ENCODE measurements around the gene SLC22A23.

SLC22A23 gene

DNA sequence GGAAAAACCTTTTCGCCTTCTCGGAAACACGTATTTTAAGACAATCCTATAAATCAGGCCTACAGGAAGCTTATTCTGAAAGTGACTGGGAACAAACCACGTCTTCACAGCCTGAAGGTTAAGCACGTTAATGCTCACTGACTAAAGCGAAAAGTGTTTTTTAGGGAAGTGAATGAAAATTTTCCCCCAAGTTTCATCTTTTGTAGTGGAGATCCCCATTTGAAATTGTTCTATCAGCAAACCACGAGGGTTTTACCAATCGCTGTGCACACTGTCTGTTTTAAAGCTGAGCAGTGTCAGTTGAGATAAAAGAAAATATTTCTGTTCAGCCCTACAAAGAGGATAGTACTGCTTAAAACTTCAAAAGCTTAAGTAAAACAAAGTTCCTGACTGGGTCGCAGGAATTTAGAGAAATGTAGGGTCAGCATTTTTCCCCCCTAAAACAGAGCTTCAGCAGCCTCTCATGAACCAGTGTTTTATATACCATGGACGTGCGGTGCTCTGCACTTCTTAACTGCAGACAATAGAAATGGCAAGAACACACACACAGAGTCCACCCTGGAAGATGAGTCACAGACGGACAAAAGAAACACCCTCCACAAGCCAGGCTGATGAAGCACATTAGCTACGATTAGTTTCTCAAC, 34.9 kb downstream of the SLC22A23 start:
- DNase-seq = no peak

DNA sequence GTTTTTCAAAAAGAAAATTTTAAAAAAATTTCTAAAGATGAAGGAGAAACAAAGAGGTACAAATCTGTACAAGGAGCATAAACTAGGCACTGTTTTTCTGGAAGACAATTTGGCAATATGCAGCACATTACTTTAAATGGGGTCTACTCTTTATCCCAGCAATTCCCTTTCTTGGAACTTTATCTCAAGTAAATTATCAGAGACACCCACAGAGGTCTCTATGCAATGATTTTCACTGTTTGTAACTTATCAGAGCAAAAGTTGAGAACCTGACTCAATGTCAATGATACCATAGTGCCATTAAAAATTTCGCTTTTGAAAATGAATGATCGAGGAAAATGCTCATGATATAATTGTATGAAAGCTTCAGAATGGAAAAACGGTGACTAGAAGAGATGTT, 35.7 kb downstream of the SLC22A23 start:
- DNase-seq = no peak

DNA sequence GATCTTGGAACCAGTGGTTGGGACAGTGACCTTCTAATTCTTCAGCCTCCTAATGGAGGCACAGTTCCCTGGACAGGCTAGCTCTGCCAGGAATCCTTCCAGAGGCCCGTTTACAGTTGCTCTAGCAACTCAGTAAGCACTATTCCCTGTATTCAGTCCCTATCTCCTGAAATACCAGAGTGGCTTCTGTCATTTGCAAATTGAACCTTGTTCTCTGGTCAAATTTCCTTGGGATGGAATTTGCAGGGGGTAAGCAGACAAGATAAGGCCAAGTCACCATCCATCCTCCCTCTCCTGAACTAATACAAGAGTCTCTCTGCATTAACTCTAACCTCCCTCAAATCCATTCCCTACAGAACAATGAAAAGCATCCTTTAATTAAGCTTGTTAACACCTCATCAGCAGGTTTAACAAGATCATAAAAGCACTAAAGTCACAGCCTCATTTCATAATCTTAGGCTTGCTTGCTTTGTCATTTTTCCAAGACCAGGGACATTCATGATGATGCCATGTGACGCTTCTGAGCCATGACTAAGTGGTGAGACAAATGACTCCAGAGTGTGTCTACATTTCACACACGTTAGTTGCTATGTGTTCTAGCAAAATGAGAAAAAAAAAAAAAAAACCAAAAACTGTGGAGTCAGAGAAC, 37.1 kb downstream of the SLC22A23 start:
- DNase-seq = no peak

DNA sequence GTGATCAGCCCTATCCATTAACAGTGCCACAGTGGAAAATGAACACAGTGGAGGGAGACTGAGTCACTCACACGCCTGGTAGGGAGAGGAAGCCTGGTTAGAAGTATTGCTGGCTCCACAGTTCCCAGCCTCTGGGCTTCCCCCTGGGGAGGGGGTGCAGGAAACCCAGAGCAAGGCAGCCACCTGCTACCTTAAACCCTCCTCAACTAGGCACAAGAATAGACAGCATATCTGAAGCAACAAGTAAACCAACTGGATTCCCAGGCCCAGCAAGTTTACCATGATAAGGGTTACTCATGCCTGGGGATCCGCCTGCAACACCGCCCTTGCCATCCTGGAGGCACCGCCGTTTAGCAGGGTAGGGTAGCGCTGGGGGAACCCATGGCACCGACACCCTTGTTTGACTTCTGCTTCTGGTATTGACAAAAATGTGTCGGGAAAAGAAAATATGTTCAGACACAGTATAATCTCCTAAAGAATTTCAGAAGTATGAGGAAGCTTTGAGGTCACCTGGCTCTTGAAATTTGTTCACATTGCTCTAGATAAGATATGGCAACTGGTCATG, 38.3 kb downstream of the SLC22A23 start:
- DNase-seq = no peak

DNA sequence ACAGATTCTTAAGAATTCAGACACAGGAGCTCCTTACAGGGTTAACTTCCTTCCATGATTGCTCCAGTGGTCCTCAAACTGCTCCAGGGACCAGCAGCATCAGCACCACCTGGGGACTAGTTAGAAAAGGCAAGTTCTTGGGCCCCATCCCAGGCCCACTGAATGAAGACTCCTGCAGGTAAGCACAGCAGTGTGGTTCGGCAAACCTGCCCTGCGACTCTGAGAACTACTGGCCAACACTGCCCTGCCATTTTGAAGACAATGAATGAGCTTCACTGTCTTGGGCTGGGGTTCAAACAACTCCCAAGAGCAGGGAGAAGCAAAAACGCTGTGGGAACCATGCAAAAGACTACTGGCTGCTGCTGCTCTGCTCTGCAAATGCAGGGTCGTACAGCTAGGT, 39.4 kb downstream of the SLC22A23 start:
- no peak for DNase-seq

DNA sequence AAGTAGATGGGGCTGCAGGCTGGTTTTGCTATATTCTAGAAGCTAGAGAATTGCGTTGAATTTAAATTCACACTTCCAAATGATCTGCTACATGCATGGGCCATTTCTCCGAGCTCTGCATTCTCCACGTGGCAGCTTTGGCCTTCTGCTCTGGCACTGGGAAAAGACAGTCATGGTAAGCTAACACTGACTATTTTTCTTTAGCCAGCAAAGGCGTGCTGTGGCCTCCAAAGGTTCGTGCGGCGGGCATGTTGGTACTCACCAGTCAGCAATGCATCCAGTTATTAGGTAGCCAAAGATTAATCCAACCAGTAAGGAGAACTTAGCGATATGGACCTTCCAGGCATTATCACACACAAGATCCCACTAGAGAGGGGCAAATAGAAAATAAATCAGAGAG, 41.4 kb downstream of the SLC22A23 start:
- no peak for DNase-seq

DNA sequence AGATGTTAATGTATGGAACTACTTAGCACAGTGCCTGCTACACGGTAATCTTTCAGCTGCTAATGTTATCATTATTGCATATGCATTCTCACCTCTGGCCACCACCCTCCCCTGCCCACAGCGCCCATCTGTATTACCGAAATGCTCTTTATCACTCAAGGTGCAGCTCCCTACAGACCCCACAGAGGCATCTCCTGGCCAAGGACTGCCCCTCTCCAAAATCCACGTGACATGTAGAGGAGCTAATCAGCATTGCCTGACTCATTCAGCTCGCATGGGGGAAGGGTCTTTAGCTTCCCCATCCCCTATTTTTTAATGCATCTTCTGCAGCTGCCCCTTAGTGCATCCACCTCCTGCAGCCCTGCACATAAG, 41.8 kb downstream of the SLC22A23 start:
- no peak for DNase-seq

DNA sequence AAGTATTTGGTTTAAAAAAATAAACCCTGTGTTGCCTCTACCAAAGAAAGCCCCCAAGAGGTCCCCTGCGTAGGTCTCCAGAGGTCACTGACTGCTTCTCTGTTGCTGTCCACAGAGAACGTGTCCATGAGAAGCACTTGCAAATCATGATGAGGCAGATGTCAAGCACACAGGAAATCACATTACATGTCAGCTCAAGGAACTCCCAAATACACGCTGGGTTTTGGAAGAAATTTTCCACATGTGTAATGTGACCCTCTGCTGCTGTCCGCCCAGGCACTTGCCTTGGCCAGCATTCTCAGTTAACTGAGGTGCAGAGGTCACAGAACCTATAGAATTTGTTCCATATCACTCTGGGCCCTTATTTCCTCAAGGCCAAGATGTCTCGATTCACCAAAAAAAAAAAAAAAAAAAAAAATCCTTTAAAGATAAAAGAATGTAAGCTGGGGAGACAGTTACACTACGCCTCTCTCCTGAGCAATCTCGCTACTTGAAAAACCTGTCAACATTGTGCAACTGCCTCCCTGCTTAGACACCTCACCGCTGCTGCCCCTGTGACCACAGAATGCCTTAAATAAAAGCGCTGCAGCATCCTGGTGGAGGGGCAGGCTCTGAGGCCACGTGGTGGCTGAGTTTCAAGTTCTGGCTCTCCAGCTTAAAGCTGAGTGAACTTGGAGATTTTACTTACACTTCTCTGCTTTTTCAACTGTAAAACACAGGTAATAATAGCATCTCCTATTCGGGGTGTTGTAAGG, 42.3 kb downstream of the SLC22A23 start:
- DNase-seq = no peak

DNA sequence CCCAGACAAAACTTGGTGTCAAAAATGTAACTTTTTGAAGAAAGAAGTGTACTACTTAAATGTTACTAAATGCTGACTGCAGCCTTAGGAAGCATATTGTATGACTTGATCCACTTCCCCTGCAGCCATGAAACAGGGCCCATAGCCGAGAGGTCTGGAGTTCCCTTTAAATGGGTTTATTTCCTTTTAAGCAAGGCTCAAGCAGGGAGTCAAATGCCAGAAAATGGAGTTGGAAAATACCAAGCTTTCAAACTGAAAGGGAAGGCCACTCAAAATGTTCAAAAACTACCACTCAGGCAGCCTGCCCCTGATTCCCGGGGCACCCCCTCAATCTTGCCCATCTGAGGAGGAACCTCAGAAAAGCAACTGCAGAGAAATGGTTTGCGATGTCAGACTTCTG, 43.3 kb downstream of the SLC22A23 start:
- no peak for DNase-seq

DNA sequence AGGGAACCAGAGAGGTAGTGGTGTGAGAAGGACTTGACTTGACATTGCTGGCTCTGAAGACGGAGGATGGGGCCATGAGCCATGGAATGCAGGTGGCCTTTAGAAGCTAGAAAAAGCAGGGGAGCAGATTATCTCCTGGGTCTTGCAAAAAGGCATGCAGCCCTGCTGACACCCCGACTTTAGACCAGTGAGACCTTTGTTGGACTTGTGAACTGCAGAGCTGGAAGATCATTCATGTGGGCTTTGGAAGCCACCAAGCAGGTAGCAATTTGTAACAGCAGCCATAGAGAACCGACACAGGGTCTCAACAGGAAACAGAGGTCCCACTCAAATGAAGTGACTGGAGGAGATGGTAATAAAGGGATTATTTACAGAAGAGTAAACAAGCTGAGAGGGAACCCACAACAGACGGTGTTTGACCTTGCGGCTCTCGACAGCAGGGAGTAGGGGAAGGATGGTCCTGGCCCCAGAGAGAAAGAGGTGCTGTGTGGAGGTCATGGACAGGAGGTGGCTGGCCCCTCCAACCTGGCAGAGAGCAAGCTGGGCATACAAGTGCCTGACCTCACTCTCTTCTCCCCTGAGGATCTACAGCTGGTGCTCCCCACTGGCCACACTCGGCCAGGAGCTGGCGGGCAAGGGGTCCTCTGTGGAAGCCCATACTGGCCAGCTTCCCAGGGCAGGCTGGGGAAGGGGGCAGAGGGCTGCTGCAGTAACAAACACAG, 43.9 kb downstream of the SLC22A23 start:
- no peak for DNase-seq

DNA sequence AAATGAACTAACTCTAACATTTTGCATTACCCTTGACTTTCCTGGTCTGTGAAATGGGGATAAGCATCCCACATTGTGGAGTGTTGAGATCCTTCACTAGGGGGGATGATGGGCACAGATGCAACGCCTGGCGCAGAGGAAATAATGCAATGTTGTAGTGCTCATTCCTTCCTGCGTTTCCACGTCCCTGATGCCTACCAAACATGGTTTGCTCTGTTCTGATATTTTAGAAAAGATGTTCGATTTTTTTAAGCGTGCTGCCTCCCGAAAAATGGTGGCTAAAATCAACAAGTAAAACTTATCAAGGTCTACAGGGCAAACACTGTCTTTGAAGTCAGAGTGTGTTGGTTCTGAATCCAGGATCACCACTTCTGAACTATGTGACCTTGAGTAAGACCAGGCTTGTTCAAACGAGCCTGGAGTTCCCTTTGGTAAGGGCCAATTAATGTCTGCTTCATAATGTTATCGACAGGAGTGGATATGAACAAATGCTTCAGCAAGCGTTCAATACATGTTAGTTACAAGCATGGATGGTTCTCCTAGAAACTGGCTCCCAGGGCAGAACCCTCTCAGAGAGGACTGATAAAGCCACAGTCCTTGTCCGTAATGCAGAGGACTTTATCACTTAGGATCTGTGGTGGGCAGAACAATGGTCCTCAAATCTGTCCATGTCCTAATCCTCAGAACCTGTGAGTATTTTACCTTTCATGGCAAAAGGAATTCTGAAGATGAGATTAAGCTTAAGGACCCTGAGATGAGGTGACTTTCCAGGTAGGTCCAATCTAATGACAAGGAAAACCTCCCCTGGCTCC, 44.7 kb downstream of the SLC22A23 start:
- no peak for DNase-seq

DNA sequence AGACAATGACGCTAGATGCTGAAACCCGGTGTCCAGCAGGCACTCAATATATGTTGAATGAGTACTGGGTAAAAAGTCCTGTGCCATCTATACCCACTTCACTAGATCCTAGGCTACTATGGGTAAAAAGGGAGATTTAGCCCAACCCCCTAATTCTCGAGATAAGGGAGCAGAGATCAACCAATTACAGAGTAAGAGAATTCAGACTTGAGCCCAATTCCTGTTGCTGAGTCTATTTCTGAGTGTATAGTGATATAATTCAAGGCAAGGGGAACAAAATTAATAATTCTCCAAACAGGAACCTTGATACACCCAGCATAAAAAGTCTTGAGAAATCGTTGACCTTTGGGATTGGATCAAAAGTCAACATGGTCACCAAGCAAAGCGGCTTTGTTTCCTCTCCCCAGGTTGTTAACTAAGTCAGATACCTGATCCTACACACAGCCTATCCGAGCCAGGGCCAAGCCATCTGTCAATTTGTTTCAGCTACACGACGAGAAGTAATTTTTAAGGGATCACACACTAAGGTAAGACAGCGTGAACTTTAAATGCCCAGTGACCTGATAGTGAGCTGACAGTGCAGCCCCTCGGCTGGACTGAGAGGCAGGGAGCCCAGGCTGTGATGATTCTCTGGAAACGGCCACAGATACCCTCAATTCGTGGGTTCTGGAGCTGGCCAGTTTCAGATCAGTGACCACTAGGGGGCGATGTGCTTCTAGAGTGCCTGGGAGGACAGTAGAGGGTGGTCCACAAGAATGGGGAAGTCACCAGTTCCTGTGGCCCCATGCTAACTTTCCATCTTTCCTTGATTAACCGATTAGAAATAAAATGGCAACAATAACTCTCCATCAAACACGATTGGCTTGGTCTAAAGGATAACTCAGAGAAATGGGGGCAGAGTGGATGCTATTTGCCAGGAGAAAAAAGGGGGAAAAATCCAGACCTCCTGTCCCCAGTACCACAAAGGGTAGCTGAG, 46.2 kb downstream of the SLC22A23 start:
- DNase-seq = peak; percentile 62

DNA sequence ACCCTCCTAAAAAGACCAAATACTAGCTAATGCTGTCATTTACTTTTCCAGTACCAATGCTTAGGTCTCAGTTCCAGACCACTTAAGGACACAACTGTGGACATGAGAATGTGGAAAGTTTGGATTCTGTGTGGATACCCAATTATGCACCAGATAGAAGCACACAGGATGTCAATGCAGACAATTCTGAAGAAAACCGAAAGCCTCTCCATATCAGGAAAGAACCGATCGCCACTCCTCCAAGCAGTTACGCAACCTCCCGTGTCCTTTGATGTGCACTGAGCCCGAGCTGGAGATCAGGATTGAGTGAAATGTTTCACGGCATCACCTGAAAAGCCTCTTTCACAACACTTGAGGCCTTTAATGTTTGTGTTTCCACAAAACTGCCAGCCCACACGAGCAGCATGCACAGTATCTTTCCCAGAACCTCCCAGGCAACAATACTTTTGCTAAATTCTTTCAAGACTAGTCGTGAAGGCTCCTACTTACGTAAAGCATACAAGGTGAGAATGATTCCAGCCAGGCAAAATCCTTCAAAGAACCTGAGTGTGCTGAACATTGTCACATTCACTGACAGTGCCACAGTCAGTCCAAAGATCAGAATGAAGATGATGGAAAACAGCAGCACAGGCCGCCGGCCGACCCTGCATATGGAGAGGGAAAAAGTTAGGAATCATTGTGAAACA, 47.0 kb downstream of the SLC22A23 start:
- no peak for DNase-seq

DNA sequence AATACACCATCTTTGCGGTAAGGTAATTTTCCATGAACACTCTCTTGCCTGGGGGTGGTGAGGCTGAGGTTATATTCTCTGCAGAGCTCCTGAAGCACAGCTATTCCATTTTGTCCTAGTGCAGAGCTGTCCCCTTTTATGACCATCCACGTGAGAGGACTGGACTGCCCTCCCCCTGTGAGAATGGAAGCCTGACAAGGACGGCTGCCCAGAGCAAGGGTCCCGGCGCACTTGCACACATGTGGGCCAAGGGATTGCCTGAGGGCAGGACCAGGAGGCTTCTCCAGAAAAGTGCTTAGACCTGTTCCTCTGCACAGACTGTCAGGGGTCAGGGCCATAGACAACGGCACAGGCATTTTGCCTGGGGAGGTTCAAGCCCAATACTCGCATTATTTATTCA, 48.2 kb downstream of the SLC22A23 start:
- DNase-seq = no peak

DNA sequence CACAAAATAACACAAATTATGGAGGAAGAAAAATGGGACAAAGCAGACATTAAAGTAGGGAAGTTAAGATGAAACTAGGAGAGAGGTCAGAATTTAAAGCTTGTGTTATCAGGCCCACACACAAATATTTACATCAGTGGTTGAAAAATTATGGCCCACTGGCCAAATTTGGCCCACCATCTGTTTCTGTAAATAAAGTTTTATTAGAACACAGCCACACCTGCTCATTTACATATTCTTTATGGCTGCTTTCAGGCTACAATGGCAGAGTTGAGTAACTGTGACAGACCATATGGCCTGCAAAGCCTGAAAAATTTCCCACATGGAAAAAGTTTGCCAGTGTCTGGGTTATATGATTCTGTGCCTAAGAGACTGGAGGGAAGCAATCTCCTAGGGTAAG, 49.0 kb downstream of the SLC22A23 start:
- DNase-seq = no peak

DNA sequence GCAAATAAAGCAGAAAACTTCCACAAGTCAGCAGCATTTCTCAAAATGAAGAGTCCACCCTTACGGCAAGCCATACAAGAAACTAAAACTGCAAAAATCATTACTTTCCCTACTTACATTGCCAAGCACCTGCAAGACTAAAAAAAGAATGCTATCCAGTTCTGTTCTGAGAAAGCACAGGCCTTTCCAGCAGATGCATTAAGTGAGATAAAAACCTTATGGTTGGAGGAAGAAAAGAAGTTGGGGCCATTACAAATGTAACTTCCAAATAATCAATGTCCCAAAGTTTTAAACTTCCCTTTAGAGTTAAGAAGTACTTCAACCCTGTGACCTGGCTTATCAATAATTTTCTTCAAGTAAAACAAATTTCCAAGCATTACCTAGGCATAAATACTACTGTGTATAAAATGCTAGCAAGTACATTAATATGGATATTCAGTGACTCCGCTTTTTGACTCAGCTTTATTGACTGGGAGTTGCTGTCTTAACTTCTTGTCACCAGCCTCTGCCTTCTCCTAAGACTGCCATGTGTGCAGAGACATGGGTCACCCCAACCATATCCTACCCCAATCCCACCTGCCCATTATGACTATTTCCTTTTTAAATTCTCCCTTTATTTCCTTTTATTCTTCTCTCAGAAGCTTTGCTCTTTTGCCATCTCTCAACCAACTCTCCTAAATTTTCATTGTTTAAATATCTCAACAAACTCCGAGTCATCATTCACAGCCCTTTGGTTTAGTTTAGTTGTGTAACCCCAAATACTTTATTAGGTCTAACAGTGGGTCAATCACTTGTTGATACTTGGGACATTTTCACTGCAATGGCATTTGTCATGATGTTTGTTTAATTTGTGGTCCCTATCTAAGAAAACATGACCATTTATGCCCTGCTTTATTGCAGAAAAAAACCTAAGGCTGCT, 49.7 kb downstream of the SLC22A23 start:
- DNase-seq = no peak

DNA sequence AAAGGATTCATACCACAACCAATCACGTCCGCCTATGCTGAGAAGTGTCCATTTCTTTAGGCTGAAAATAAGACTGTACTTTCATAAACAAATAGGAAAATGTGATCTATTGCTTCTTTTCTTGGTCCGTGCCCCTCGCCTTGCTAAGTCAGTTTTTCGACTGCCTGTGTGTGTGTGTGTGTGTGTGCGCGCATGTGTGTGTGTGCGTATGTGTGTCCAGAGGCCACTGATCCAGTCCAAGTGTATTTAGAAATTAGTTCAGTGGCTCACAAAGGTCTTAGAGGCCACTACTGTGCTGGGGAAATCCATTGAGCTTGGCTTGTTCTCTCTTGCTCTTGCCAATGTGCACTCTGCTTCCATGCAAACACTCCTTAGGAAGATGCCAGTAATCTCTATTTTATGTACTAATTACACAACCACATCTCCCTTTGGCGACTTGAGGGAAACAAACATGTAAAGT, 50.5 kb downstream of the SLC22A23 start:
- no peak for DNase-seq

DNA sequence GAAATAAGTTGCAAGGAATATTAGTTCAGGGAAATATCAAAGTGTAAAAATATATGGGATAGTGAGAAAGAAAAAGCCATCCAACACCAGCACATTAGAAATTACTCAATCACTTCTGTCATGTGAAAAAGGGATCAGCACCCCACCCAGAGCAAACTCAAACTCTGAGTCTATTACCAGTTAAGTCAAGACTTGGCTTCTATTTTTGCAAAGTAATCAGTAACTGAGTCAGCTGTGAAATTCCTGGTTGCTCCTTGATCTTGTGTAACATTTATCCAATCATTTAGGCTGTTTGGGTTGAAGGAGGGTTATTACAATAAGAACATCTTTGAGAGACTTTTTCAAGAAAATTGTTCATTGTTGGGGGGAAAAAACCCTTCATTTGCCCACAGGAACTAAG, 51.2 kb downstream of the SLC22A23 start:
- DNase-seq = no peak

DNA sequence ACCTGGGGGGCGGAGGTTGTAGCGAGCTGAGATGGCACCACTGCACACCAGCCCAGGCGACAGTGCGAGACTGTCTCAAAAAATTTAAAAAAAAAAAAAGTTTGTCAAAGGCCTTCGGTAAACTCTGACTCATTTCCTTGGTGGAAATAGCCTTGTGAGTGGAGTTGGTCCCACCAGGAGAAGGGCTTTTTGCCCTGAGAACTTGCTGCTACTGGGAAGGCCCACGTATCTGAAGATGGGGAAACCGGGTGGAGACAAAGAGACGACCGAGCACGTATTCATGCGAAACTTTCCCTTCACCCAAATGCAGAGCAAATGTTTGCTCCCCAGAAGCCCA, 51.7 kb downstream of the SLC22A23 start:
- no peak for DNase-seq

Measured in amniotic stem cell (primary cell).